Limb (tissue), 2 donors: Measurements from ENCODE around the gene SMAP1.

Experiments used
- DNase-seq, 2 donors: peaks; one replicate each; pipeline ENCODE4 v3.0.0-alpha.2; 2016; ENCODE audit errors: extremely low spot score in 2 of 2

The SMAP1 gene

DNA sequence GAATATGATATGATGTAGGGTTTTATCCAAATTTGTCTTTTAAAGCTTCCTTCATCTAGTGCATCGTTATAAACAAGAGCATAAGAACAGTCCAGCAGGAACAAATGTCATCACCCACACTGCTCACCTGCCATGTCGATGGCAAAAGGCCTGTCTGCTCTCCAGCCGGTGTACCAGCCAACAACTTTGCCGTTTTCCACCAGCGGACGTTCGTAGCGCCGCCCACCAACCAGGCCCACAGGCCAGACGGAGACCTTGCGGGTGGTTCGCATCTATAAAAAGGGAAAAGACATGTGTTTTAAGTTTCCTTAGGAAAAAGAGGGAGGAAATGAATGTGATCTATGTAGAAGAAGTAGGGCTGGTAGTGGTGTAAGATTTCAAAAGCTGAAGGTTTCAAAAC, 226.3 kb downstream of the SMAP1 start:
- no peak for DNase-seq

DNA sequence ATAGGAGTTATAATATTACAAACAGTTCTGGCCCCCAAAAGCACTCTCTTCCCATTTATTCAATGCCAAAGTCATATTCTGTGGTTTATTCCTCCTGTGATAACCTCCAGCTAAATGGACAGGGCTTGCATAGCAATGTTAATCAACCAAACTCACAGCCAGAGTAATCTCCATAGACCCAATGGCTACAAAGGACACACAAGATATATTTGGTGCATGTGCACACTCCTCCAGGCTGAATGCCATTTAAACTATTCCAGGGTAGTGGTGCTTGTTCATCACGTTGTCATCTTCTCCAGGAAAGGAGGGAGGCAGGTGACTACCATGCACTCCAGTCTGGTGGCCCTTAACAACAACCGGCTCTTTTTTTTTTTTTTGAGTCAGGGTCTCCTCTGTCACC, 232.4 kb downstream of the SMAP1 start:
- no peak for DNase-seq

DNA sequence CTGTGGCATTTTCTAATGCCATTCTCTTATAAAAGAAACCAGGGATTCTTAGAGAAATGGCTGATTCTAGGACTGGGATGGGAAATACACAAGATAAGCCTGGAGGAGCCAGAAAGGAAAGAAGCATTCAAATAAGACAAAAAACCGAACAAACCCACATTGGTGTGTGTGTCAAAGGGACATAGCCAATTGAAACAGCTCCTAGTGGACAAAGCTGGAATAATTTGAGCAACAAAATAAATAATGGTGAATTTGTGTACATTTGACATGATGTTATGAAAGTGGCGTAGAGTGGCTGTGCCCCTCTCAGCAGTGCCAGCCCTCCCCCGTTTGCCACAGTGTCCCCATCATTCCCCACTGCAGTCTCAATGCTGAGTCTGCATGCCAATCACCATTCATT, 233.6 kb downstream of the SMAP1 start:
- DNase-seq, result no peak

DNA sequence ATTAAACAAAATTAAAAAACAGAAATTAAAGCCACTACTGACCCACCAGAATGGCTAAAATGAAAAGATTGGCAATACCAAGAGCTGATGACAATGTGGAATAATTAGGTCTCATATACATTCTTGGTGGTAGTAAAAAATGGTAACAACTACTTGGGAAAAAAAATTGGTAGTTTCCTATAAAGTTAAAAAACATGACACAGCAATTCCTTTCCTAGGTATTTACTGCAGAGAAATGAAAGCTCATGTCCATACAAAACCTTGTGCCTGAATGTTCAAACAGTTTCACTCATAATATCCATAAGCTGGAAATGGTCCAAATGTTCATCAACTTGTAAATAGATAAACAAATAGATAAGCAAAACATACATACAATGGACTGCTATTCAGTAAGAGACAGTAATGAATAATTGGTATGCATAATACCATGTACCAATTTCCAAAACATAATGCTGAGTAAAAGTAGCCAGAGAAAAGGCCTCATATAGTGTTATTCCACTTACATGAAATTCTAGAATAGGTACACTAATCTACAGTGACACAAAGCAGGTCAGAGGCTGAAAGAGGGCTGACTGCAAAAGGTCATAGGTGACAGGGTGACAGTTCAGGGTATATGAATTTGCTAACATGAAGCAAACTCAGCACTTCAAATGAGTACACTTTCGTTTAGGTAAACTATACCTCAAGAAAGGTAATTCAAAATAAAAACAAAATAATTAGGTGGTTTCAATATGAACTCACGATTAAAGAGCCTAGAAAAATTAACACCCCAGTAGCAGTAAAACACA, 236.2 kb downstream of the SMAP1 start:
- DNase-seq, result no peak

DNA sequence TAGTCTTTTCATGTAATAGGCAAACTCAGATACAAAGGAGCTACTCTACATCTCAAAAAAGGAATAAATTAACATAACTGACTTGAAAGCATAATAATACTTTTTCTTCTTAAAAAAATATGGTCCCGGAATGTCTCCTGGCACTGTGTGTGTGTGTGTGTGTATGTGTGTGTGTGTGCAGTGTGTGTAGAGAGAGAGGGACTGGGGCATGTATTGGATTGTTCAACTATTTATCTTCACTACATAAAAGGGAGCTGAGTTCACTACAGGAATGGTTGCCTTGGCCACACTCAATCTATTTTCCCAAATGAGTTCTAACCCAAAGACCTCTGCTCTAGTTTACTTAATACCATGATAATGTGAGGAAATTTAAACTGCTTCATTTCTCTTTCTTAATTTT, 238.1 kb downstream of the SMAP1 start:
- no peak for DNase-seq
